ACC112 (cell line): ENCODE results near the gene PPP2R2D.

Experiments used
- H2AFZ ChIP-seq: fragments of 200-600 bp; sonication (generic); one replicate; pipeline ENCODE4 v1.6.0; 2017; ENCODE audit warnings: antibody characterized with exemption, low read length; ENCODE audit not compliant: unreplicated experiment
- H3K27ac ChIP-seq: fragments of 200-600 bp; sonication (generic); 2 replicates; pipeline ENCODE4 v1.5.1; 2014; ENCODE audit warnings: low read depth, mild to moderate bottlenecking, antibody characterized with exemption, low read length, moderate library complexity
- H3K27me3 ChIP-seq: fragments of 200-600 bp; sonication (generic); 2 replicates; pipeline ENCODE4 v1.6.1; 2014; ENCODE audit warnings: mild to moderate bottlenecking, antibody characterized with exemption, low read length, moderate library complexity, mixed read lengths; ENCODE audit not compliant: insufficient read depth
- H3K36me3 ChIP-seq: fragments of 200-600 bp; sonication (generic); 2 replicates; pipeline ENCODE4 v1.6.1; 2016; ENCODE audit warnings: mild to moderate bottlenecking, antibody characterized with exemption, low read length, moderate library complexity, mixed read lengths; ENCODE audit not compliant: insufficient read depth
- H3K4me1 ChIP-seq: fragments of 200-600 bp; sonication (generic); one replicate; pipeline ENCODE4 v1.6.1; 2016; ENCODE audit warnings: low read length, mixed read lengths; ENCODE audit not compliant: insufficient read depth, unreplicated experiment, control insufficient read depth
- H3K4me3 ChIP-seq: fragments of 200-600 bp; sonication (generic); 2 replicates; pipeline ENCODE4 v1.5.1; 2014; ENCODE audit warnings: mild to moderate bottlenecking, low read depth, low read length
- H3K79me2 ChIP-seq: fragments of 200-600 bp; sonication (generic); one replicate; pipeline ENCODE4 v1.6.0; 2016; ENCODE audit warnings: low read length; ENCODE audit not compliant: control insufficient read depth, unreplicated experiment, insufficient read depth

Gene PPP2R2D

DNA sequence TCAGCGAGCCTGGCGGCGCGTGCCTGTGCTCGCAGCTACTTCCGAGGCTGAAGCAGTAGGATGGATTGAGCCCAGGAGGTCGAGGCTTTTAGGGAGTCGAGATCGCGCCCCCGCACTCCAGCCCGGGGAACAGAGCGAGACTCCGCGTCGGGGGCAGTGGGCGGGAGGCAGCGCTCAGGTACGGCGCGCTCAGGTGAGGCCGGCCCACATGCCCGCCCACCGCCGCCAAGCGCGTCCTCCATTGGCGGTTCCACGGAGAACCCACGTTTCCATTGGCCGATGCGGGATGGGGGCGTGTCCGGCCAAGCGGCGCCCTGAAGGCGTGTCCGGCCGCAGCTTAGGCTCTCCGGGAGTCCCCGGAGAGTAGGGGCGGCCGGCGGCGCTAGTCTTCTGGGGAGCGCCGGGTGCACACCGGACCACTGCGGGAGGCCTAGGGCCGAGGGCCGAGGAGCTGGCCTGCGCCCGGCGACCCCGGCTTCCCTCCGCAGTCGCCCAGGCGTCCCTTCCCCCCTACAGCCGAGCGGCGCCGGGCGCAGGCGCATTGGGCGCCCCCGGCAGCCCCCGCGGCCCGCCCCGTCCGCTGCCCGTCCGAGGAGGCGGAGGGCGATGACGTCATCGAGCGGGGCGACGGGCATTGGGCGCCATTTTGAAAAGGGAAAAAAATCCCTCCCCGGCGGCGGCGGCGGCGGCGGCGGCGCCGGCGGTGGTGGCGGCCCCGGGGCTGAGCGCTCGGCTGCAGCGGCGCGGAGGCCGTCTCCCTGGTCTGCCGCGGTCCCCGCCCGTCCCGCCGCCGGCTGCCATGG lies at the start of gene PPP2R2D:
TSS of gene PPP2R2D (plus strand) at position 659 of the 803 bp plus-strand sequence. CDS start at position 800, 141 bp downstream.
- peaks cover 19% of the 10 kb centered on the region for H3K27me3 ChIP-seq
- peaks cover 44% of the 10 kb centered on the region for H3K79me2 ChIP-seq
- peaks cover 3% of the 10 kb centered on the region; the same call in 1 of the 2 replicates for H3K36me3 ChIP-seq
- H2AFZ ChIP-seq, result peak within 1 kb of the TSS; percentile 94
- peaks cover 17% of the 10 kb centered on the region for H3K4me1 ChIP-seq
- H3K4me3 ChIP-seq, result peak within 1 kb of the TSS; percentile 92
- peak within 1 kb of the TSS; percentile 66 for H3K27ac ChIP-seq

DNA sequence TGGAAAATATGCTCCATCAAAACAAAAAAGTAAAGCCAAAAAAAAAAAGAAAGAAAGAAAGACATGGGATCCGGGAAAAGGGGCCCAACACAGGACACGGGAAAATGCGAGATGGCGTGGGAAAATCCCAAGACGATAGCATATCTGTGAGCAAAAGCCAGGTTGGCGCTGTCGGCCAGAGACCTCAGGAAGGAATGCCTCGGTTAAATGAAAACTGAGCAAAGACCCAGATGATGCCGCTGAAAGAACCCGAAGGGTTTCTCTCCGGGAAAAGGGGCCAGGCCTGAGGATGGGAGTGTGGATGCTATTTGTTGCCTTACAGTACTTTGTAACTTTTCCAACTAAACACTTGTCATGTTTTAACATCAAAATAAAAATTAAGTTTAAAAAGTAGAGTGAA lies 49.5 kb upstream of the PPP2R2D start:
- Histone ChIP-seq H3K79me2 (no peaks in the 10 kb centered on the region), H2AFZ (no peak overlapping the region), H3K27me3 (no peaks in the 10 kb centered on the region)

DNA sequence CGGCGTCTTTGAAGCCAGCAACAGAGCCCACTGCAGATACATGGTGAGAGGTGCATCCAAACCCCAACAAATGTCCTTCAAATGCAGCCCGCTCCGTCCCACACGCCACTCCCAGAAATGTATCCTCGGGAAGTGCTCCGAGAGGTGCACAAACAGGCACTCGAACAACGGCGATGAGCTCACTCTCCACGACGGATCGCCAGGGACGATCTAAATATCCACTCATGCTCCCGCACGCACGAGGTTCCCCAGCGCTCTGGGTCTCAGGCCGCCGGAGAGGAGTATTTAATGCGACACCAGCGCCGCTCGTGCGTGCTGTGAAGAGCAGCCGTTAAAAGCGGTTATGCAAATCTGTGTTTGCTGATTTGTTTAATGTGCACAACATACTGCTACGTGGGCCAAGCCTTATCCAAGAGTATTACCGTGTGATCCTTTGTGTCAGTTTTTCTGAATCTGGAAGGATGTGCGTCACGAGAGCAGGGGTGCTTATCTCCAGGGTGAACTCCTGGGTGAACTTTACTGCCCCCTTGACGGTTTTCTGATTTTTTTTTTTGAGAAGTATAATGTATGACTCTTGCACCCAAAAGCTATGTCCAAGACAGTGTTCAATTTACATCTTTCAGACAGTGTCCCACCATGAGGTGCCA lies 48.5 kb upstream of the PPP2R2D start:
- H3K4me1 ChIP-seq, result no peaks in the 10 kb centered on the region
- H2AFZ ChIP-seq, result no peak overlapping the region
- H3K36me3 ChIP-seq, result no peaks in the 10 kb centered on the region
- no peaks in the 10 kb centered on the region for H3K27me3 ChIP-seq
- H3K4me3 ChIP-seq, result no peak overlapping the region
- H3K79me2 ChIP-seq, result no peaks in the 10 kb centered on the region
- no peak overlapping the region for H3K27ac ChIP-seq

More for the DNA sequence above, 49.5 kb upstream of the PPP2R2D start:
- Histone ChIP-seq H3K36me3 (no peaks in the 10 kb centered on the region), H3K27ac (no peak overlapping the region), H3K4me1 (no peaks in the 10 kb centered on the region), H3K4me3 (no peak overlapping the region)

DNA sequence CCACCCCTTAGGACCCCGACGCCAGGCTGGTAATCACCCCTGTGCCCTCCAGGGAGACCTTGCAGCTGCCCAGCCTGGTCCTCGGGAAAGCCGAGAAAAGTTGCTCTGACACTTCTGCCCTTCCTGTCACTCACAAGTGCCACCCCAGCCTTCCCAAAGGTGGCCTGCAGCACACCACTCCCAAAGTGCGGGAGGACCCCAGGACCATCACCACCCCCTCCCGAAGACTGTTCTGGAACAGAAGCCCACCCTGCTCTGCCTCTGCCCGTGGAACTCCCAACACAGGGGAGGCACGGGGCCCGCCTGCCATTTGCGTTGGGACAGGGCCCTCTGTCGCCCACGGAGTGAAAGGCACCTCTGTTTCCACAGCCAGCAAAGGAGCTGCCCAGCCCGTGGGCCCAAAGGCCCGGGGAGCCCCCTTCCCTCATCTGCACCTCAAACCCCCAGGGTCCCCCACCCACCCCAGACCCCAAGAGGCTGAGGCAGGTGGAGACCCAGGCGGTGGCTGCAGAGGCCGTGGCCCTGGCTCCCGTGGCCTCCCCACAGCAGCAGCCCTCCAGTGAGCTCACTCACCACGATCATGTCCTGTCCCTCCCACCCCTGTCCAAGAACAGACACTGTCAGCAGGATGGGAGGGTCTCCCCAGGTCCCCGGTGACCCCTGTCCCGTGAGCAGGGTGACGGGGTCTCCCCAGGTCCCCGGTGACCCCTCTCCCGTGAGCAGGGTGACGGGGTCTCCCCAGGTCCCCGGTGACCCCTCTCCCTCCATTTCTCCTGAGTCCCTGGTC lies 47.8 kb upstream of the PPP2R2D start:
- H3K36me3 ChIP-seq, result no peaks in the 10 kb centered on the region
- H3K27me3 ChIP-seq, result no peaks in the 10 kb centered on the region

DNA sequence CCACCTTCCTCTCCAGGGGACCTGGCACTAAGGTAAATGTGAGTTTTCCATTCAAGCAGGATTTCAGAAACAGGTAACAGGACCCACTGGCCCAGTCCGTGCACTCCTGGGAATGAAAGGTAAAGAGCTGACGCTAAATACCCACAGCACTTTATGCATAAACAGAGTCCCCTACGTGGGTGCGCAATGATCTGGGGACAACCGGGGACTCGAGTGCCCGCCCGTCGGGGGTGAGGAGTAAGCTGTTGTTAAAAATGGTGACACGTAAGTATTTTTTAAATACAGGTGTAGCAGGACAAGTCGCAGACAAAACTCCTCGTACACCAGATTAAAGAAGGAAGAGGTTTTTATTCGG lies 47.2 kb upstream of the PPP2R2D start:
- Histone ChIP-seq H3K27me3 (no peaks in the 10 kb centered on the region), H3K36me3 (no peaks in the 10 kb centered on the region), H3K4me1 (no peaks in the 10 kb centered on the region), H2AFZ (no peak overlapping the region), H3K4me3 (no peak overlapping the region), H3K79me2 (no peaks in the 10 kb centered on the region), H3K27ac (no peak overlapping the region)

More for the DNA sequence above, 47.8 kb upstream of the PPP2R2D start:
- no peak overlapping the region for H3K27ac ChIP-seq
- no peaks in the 10 kb centered on the region for H3K79me2 ChIP-seq
- H2AFZ ChIP-seq, result no peak overlapping the region
- H3K4me3 ChIP-seq, result no peak overlapping the region
- no peaks in the 10 kb centered on the region for H3K4me1 ChIP-seq

DNA sequence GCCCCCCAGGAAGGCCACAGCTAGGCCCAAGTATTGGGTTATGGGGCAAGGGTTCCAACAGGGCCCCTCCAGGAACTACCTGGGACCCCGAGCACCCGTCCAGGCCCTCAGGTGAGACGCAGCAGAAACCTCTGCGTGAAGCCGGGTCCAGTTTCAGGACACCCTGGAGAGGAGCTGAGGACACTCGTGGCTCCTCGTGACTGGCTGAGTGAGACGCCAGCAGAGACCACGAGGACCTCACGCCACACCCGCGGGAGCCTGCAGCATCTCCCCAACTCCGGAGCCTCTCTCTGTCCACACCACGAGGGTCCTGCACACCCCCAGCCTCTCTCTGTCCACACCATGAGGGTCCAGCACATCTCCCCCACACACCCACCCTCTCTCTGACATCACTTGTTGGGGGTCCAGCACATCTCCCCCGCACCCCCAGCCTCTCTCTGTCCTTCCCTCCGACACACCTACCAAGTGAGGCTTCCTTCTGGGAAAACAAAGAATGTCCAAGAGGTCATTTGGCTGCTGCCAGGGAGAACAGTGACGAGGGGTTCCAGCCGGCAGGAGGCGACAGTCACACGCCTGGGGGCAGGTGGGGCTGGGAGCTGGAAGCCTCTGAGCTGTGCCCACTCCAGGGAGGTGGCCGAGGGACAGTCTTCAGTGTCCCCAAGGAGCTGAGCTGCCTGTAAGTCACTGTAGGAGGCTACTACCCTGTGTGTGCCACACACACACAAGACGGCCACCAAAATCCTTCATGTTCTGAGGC lies 46.1 kb upstream of the PPP2R2D start:
- H3K27ac ChIP-seq, result no peak overlapping the region
- H3K4me3 ChIP-seq, result no peak overlapping the region
- no peak overlapping the region for H2AFZ ChIP-seq
- no peaks in the 10 kb centered on the region for H3K4me1 ChIP-seq
- H3K36me3 ChIP-seq, result no peaks in the 10 kb centered on the region
- peaks cover 7% of the 10 kb centered on the region; the same call in 1 of the 2 replicates for H3K27me3 ChIP-seq
- H3K79me2 ChIP-seq, result no peaks in the 10 kb centered on the region

DNA sequence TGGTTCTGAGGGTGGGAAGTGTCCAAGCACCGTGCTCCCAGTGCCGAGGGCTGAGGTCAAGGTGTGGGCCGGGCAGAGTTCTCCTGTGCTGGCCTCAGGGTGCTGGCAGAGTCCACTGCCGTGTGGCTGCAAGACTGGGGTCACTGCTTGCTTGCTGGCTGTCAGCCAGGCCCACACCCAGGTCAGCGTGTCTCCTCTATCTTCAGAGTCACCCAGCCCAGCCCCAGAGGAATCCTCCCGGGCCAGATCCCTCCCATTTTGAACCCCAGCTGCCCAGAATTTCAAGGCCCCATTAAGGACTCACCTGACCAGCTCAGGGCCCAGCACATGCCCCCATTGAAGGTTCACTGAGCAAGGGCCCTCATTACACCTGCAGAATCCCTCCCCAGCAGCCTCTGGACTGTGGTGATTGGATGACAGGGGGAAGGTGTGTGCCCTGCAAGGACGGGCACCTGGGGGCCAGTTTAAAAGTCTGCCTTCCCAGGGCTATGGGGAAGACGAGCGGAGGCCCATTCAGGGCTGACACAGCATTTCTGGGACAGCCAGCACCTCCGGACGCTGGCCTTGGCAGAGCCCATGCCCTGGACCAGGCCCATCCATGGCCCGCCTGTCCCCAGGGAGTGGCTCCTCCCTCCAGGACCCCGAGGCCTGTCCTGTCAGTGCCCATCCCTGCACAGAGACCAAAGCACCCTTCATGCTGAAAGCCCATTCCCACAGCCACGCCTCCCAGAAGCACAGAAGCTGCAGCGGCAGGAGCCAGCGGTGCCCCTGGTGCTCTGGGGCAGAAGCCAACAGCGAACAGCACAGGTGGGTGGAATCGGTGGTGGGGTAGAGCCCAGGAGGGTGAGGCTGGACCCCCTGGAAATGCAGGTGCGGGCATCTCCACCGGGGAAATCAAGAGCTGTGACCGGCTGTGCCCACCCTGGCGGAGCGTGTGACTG lies 45.1 kb upstream of the PPP2R2D start:
- Histone ChIP-seq H3K4me3 (no peak overlapping the region), H3K36me3 (no peaks in the 10 kb centered on the region), H3K27ac (no peak overlapping the region), H3K79me2 (no peaks in the 10 kb centered on the region), H3K4me1 (no peaks in the 10 kb centered on the region), H3K27me3 (peaks cover 13% of the 10 kb centered on the region; the same call in 1 of the 2 replicates), H2AFZ (no peak overlapping the region)

DNA sequence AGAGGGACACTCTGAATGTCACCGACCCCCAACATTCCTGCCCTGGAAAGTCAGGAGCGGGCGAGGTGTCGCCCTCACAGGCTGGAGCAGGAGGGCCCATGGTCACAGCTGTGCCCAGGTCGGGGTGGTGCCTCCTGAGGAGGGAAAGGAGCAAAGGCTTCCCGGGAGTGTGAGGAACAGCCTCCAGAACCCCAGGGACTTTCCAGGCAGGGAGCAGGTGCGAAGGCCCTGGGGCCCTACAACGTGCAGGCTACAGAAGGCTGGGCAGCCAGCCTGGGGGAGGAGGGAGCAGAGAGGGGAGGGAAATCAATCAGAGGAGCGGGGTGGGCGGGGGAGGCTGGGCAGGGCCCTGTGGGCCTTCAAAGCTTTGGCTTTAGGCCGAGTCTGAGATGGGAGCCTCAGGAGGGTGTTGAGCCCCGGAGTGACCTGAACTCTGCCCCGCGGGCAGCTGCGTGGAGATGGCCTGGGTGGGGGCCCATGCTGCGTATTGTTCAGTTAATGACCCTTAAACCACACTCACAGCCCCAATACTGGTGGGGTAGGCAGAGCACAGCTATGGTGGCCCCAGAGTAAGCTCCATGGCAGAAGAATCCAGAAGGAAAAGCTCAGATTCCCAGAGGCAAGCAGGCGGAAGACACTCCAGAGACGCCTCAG lies 44.2 kb upstream of the PPP2R2D start:
- Histone ChIP-seq H3K27me3 (peaks cover 19% of the 10 kb centered on the region), H3K36me3 (no peaks in the 10 kb centered on the region), H3K4me1 (no peaks in the 10 kb centered on the region), H3K27ac (no peak overlapping the region), H3K79me2 (no peaks in the 10 kb centered on the region), H3K4me3 (no peak overlapping the region), H2AFZ (no peak overlapping the region)
